ENCODE results near the gene NGF.
"Not testable (repeated sequence)": the region's sequence is repeated elsewhere in the genome, so short reads cannot be mapped to it uniquely, and the experiment has no call there.

NGF gene

DNA sequence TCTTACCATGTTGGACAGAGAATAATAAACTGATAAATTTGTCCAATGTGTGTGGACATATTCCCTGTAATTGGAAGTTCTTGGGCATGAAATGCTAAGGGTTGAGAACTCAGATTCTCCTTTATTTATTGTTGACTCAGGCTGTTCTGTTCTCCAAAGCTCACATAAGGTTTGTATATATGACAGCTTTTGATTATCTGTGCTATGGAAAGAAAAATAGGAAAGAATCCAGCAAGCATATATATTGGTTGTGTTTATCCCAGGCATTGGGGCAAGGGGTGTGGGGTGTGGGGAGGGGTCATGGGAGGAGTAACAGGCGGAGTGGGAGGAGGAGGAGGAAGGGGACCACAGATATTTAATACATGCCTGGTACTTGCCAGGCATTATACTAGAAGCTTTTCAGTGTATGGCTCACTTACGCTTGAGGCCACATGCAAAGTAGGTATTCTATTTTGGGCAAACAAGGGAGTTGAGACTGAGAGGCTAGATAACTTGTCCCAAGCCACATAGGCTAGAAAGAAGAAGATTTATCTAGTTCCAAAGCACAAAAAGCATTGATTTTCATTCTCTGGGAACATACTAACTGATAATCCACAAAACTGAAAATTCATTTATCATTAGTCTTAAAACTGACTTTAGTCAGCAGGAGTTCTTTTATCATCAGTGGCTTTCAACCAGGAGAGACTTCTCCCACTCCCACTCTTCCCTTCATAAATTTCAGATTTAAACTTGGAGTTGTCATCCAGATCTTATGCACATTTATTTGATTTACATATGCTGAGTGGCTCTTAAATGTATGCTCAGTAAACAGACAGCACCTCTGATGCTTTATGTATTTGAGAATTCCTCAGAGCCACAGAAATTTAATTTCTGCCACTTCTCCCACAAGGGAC is 27.2 kb downstream of the NGF start:
- no peak for DNase-seq (ENCODE audit: low read depth, low spot score)

DNA sequence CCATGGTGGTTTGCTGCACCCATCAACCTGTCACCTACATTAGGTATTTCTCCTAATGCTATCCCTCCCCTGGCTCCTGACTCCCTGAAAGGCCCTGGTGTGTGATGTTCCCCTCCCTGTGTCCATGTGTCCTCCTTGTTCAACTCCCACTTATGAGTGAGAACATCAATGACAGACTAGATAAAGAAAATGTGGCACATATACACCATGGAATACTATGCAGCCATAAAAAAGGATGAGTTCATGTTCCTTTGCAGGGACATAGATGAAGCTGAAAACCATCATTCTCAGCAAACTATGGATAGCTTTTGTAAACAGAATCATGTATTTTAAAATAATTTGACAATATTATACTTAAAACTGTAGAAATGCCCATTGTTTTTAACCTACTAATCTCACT is 28.5 kb downstream of the NGF start:
- not testable (repeated sequence) for DNase-seq (ENCODE audit: low read depth, low spot score)

DNA sequence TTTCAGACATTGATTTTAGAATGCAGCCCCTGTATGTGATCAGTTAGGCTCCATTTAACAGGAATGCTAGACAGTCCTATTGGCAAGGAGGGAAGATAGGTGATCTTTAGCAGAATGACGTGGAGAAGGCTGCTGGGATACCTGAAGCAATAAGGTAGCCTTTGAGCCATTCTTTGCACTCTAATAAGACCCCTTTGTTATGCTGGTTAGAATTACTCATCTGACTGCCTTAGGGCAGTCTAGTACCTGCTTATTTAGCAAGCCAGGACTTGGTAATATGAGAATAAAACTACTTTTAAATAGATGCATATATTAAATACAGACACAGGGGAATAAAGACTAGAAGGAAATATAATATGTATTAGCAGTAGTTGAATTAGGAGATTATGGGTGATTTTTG is 29.1 kb downstream of the NGF start:
- no peak for DNase-seq (ENCODE audit: low read depth, low spot score)

DNA sequence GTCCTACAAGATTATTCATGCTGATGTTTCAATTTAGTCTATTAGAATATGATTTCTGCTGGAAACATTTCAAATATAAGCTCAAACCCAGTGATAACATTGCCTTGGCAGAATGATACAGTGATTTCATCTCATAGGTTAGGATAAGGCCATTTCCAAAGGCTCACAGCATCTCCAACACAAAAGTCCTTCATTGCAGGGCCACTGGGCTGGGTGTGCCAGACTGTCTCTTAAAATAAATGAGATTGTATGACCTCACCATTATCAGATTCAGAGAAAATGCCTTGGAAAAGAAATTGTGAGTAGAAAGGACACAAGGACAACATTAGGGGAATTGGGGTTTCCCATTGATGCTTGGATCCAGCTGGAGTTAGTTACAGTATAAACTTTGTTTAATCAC is 30.4 kb downstream of the NGF start:
- DNase-seq (ENCODE audit: low read depth, low spot score), result no peak

DNA sequence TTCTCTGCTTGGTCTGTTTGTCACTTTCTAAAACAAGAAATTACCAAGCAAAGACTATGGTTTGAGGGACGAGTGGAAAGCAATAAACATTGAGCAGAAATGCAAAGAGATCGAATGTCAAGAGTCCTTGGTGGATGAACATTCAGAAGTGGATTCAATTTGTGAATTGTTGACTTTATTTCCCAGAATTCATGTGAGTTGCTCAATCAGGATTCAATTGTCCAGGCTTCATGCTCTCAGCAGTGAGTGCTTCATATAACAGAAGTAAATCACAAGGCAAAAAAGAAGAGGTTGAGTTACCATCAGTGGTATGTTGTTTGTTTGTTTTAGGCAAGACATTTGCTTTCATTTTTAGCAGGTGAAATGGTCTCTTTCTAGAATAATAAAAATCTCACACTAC is 31.9 kb downstream of the NGF start:
- no peak for DNase-seq (ENCODE audit: low read depth, low spot score)

DNA sequence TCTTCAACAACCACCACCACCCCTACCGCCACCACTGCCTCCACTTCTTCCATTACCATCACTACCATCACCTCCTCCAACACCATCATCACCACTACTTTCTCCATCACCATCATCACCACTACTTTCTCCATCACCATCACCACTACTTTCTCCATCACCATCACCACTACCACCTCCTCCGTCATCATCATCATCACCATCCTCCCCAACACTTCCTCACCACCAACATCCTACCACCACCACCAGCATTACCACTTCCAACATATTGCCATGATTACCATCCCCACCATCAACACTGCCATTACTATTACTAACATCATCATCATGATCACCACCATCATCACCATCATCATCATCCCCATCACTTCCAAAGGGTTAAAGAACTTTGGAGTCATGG is 34.7 kb downstream of the NGF start:
- no peak for DNase-seq (ENCODE audit: low read depth, low spot score)

DNA sequence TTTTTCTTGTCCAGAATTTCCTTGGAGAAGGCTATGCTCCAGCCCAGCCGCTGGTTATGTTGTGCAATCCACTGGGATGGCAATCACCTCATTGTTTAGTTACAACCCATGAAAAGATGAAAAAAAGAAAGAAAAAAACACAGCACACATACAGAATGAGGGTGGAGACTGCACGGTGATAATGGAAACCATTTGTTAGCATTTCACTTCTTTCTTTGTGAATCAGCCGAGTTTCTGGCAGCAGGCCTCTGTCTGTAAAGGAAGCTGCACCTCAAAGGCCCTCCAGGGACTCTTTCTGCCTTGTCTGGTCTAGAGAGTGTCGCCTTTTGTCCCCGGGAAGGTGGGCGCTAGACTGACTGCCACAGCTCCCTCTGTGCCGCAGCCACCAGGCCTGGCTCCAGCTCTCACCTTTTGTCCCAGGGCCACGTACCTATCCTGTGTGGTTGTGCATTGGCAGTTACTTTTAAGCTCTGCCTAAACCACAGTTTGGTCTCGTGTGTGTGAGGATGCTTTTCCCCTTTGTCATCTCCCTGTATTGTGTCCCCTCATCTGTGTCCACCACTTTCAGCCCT is 35.6 kb downstream of the NGF start:
- no peak for DNase-seq (ENCODE audit: low read depth, low spot score)

DNA sequence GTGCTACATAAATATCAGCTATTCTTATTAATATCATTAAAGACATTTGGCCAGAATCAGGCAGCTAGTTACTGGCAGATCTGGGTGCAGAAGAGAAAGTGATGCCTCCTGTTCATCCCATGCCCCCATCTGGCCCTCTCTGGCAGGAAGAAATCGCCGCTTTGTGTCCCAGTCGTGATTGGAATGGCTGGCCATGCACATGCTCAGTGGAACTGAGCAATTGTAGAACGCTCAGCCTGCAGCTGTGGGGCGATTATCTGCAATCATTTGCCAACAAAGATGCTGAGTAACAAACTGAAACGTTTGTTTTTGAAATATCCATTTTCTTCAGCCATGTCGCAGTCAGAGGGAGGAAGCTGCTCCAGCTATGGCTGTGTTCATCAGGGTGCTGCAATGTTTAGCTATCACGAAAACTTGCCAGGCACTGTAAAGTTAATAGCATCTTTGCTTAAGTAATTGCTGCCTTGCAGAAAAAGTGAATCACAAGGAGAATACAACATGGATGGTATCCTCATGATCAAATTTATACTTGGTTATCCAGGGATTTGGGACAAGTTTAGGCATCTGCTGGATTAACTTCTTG is 36.5 kb downstream of the NGF start:
- no peak for DNase-seq (ENCODE audit: low read depth, low spot score)

DNA sequence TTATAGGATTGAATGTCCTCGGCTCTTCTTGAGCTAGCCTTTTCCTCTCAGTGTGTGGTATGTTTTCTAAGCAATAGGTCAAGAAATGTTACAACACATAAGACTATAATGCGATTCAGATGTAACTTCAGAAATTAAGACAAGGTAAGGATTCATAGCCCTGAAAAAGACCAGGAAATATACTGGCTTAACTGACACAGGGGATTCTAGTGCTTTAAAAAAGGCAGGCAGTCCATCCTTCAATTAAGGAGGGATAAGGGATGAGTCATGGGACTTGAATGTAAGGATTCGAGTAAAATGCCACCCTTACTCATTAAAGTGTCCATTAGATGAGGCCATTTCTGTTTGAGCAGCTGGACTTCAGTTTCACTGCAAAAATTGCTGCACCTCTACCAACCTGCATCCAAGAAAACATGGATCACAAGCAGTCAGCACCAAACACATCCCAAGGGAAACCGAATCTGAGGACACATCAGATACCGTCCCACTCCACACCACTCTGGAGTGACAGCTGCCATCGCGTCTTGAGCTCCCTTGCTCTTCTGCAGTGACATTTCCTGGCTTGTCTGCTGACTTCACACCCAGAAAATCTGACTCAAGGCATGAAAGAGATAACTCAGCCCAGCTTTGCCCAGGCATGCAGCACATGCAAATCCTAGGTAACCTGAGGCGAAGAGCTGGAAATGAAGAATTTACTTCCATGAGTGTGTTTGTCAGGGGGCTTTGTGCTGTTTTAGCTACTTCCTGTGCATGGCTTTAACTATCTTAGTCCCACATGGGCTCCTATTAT is 37.8 kb downstream of the NGF start:
- DNase-seq (ENCODE audit: low read depth, low spot score), result no peak

DNA sequence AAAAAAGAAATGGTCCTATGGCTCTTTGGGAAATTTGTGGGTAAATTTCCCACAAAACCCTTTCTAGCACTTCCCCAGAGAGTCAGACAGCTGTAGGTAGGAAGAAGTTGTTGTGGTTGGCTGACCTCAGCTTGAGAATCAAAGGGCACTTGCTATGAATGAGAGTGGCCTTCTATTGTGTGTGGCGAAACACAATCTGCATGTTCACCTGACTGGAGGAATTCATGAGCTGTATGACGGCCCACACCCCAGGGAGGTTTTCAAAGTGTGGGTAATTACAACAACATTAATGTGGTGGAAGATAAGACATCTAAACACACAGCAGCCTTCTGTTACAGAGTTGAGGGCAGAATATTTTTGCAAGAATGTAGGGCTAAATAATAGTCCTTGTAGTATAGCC is 38.8 kb downstream of the NGF start:
- no peak for DNase-seq (ENCODE audit: low read depth, low spot score)

DNA sequence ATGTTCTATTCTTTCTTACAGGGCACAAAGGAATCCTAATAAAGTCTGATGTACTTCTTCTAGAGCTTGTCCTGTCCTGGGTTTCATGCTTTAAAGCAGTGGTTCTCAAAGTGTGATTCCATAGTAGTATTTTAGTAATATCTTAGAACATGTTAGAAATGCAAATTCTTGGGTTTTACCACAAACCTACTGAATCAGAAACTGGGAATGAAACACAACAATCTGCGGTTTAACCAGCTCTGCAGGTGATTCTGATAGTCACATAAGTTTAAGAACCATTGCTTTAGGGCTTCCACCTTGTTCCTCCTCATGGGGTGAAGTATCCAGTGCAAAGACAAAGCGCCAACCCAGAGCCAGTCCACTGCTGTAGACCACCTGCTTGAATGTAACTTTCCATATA is 41.1 kb downstream of the NGF start:
- no peak for DNase-seq (ENCODE audit: low read depth, low spot score)

DNA sequence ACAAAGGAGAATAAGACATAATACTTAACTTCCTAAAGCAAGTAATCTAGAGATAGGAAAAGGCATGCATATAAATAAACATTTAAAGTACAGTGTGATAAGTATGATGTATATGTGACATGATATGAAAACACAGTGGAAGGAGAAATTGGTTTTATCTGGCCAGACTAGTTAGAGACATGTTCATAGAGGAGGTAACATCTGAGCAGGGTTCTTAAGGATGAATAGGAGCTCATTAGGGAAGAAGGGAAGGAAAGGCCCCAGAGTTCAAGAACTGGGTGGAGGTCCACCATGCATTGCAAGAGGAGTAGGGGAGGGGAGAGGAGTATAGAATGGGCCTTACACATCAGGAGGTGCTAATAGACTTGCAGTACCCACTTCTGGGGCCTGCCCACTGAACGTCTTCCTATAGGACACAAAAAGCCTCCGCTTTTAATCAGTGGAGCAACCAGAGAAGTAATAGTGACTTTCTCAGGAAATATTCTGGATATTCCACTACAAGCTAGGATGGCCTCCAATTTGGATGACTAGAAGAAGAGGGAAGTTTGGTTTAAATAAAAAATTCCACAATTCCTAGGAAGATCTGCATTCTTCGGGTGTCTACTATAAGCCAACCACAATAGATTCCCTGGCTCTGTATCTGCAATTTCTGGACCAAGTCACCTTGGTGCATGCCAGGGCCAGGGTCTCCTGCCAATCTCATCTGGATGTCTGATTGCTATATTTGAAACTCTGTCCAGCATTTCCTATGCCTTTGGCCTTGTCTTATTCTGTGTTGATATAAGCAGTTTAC is 41.9 kb downstream of the NGF start:
- no peak for DNase-seq (ENCODE audit: low read depth, low spot score)

DNA sequence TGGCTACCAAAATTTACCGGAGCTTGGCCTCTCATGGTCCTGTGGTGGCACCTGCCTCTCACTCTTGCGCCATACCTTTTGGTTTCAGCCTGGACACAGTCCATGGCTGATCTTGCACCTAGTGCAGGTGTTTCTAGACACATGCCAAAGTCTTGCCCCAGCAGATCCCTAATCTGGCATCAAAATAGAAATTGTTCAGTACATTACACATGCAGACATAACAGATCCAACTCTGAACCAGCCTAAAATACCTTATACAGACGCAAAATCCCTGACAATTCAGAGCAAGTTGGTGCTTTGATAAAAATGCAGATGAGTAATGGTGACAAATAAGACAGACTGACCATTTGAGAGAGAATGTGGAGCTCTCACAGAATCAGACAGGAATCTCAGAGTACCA is 44.1 kb downstream of the NGF start:
- DNase-seq (ENCODE audit: low read depth, low spot score), result no peak

DNA sequence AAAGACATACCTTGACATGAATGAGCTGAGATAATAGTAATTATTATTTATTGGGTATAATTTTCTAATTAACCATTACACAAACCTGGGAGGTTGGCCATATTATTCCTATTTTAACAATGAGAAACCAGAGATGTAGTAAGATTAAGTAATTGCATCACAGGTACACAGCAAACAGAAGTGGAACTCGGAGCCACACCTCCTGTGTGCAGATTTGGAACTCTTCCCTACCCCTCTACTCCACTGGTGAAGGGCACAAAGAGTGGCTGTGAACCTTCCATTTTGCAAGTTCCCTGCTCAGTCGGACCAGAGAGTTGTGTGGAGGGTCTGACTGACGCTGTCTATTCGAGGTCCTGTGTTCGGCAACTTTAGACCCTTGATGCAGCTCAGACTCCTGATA is 45.0 kb downstream of the NGF start:
- no peak for DNase-seq (ENCODE audit: low read depth, low spot score)

DNA sequence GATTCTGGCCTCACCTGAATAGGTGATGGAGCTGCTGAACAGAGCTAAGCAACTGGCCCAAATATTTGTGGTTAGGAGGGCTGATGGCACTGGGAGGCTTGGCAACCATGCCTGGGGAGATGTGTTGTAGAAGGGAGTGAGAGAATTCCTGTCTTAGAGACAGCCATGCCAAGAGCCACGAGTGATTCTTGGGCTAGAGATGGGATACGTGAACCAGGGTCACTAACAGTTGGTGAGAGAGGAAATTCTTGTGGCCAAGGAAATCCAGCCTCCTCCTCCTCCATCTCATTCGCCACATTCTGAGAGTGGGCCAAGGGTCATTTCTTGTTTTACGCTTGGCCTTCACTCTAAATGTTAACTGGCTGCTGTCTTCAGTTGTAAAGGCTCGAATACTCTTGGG is 46.3 kb downstream of the NGF start:
- no peak for DNase-seq (ENCODE audit: low read depth, low spot score)

DNA sequence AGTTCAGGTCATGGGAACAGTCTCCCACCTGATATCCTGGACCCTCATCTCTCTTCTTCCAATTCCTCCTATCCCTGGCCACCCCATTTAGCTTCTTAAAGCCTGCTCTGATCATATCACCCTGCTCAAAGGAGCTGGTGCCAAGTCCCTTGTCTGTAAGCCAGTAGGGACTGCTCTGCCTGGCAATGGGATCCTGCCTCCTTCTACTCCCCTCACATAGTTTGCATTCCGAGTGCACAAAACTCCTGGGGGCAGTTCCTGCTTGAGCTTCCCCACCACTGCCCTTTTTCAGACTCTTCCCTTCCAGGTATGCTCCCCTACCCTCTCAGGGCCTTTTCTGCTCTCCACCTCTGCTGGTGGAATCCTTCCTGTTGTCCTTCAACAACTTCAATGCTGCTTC is 48.1 kb downstream of the NGF start:
- DNase-seq (ENCODE audit: low read depth, low spot score), result no peak

DNA sequence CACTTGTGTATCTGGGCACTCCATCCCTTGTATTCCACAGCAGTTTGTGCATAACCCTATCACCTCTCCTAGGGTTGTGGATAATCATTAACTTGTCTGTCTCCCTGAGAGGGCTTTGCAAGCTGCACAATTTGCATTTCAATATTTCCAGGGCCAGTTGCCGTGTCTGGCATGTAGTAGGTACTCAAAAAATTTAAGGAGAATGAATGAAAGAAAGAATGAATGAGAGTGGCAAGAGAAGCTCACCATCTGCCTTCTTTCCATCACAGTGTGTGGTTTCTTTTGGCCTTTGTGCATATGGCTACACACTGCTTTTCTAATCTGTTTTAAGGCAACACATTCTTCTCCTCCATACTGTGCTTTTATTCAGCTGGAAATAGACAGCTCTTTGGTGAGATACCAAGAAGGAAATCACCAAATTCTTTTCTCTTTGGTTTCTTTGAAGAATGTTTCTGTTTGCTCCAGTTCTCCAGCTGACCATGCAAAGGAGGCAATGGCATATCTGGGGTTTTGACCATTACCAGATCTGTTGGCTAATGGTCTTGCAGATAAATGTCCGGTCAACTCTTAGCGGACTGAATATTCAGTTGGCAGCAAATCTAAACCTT is 49.4 kb downstream of the NGF start:
- DNase-seq (ENCODE audit: low read depth, low spot score), result no peak

DNA sequence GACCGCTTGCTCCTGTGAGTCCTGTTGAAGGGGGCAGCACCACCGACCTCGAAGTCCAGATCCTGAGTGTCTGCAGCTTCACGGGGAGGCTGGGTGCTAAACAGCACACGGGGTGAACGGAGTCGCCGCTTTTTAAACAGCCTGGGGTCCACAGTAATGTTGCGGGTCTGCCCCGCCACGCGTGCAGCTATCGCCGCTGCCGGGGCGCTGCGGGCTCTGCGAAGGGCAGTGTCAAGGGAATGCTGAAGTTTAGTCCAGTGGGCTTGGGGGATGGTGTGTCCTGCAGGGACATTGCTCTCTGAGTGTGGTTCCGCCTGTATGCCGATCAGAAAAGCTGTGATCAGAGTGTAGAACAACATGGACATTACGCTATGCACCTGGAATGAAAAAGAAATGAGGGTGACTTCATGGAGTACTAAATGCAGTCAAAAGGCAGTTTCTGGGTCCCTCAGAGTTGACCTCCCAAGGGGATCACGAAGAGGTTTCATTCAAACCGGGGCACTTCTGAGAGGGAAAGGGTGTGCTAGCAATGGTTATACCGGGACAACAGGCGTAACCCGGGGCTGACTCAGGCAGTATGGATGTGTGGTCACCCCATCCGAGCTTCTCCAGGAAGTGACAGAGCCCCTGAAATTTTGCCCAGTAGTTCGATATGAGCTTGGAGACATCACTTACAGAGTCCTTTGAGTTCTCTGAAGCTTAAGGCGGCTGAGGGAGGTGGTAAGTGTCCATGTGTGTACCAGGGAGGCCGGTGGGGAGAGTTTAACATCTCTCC is 51.4 kb downstream of the NGF start:
- no peak for DNase-seq (ENCODE audit: low read depth, low spot score)

DNA sequence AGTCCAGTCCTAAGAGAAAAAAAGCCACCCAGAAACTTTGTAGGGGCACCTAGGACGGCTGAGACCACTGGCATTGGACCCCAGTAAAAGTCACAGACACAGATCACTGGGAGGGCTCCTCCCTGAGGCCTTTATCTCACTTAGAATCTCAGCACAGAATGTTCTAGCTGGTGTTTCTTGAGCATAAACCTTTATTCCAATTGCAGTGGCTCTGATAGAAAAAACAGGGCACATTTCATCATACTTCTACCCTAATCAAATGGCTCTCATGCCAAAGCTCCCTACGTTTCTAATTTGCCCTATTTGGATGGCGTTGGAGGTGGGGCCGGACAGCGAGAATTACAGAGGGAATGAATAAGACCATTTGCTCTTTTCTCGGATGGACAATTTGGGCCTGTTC is 53.8 kb downstream of the NGF start:
- no peak for DNase-seq (ENCODE audit: low read depth, low spot score)

DNA sequence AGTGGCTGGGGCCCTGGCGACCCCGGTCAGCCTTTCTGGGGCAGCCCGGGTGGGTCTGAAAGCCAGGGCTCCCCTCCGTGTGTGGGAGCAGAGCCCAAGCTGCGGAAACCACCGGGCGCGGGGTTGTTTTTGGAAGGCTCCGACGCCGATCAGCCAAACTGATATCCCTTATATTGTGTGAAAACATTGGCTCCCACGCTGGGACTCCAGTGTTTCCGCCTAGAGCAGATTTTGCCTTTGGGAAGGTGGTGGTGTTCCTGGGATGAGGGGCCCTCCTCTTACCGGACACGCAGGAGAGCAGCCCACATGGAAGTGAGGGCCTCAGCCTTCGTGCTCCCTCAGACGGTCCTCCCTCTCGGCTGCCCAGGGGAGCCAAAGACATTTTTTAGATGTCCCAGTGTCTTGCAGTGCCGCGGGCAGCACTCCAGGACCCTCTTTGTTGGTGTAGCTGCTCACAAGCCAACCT is 54.3 kb downstream of the NGF start:
- no peak for DNase-seq (ENCODE audit: low read depth, low spot score)
